Uterus (tissue), 4 donors: ENCODE results near the gene NELL1. TPM values are rescaled to one million over a fixed set of nuclear protein-coding genes. Genes with fewer than 3 reads are reported as not detected.

Source experiments
- DNase-seq, 2 donors: peaks; one replicate each; pipeline ENCODE4 v3.0.0-alpha.2; 2019 to 2020
- H3K27ac ChIP-seq, 2 donors: fragments of 200-600 bp; sonication (generic); 1 replicate in 1 of 2; 2 replicates in 1 of 2; pipeline ENCODE4 v1.5.1; 2016 to 2018
- H3K27me3 ChIP-seq, 2 donors: fragments of 200-600 bp; sonication (generic); one replicate each; pipeline ENCODE4 v1.5.1; 2018 to 2019; ENCODE audit warnings: control low read depth in 1 of 2
- H3K36me3 ChIP-seq, 2 donors: fragments of 200-600 bp; sonication (generic); one replicate each; pipeline ENCODE4 v1.5.1; 2019; ENCODE audit warnings: control low read depth in 1 of 2
- H3K4me1 ChIP-seq, 2 donors: fragments of 200-600 bp; sonication (generic); one replicate each; pipeline ENCODE4 v1.5.1; 2018 to 2019; ENCODE audit warnings: control low read depth in 1 of 2
- H3K4me3 ChIP-seq, 2 donors: fragments of 200-600 bp; sonication (generic); 1 replicate in 1 of 2; 2 replicates in 1 of 2; pipeline ENCODE4 v1.5.1; 2018 to 2019; ENCODE audit warnings: mild to moderate bottlenecking in 1 of 2
- H3K9me3 ChIP-seq, 2 donors: fragments of 200-600 bp; sonication (generic); one replicate each; pipeline ENCODE4 v1.5.1; 2019; ENCODE audit warnings: control low read depth in 1 of 2
- CTCF ChIP-seq, 4 experiments: fragments of 200-600 bp in 2 of 4; fragments of 450-650 bp in 2 of 4; sonication (generic) in 2 of 4; IDR thresholded peaks; one replicate each; pipeline ENCODE4 v1.5.1; 2016 to 2019; ENCODE audit warnings: antibody characterized with exemption in 4 of 4, mild to moderate bottlenecking in 2 of 4, moderate library complexity in 1 of 4
- POLR2A ChIP-seq, 2 donors: fragments of 450-650 bp; IDR thresholded peaks; one replicate each; pipeline ENCODE4 v1.6.1; 2016; ENCODE audit warnings: antibody characterized with exemption in 2 of 2, mild to moderate bottlenecking in 1 of 2, moderate library complexity in 1 of 2
- intact Hi-C: fragments of 100-400 bp; cut with DNase I; formaldehyde crosslinking; loops from one replicate; pipeline ENCODE4 v1.15.1; 2023; ENCODE audit warnings: low total_unique reads
- total RNA-seq, 4 donors: library from RNA; depleted of rRNA in 3 of 4; stranded (reverse); fragments of >200 nt in 3 of 4; gene quantifications; one replicate each; pipeline versions ENCODE4 v1.1.0 to v1.2.4, GENCODE V29; 2014 to 2023
- donor health status: DM: yes; HTN: yes; CAD: no.

The NELL1 gene
- total RNA-seq, 4 donors from 2014 or later, result 0.34 to 25.1 TPM; not detected in 2

GRCh38 chr11:21588754-21589153 is 919.4 kb downstream of the NELL1 start:
- no peaks in the 10 kb centered on the region for H3K4me1 ChIP-seq
- H3K27me3 ChIP-seq, result no peaks in the 10 kb centered on the region
- H3K36me3 ChIP-seq, result no peaks in the 10 kb centered on the region
- TF ChIP-seq POLR2A (IDR thresholded peaks at IDR 0.05) (no peak), CTCF (IDR thresholded peaks at IDR 0.05) (no peak)
- intact Hi-C loops, result no loop called here
- DNase-seq, result no peak
- no peak overlapping the region for H3K4me3 ChIP-seq
- H3K9me3 ChIP-seq, result no peaks in the 10 kb centered on the region
- H3K27ac ChIP-seq, result no peak overlapping the region

GRCh38 chr11:21602699-21603098 is 933.3 kb downstream of the NELL1 start:
- Histone ChIP-seq H3K27ac (no peak overlapping the region), H3K36me3 (no peaks in the 10 kb centered on the region), H3K4me1 (no peaks in the 10 kb centered on the region), H3K9me3 (no peaks in the 10 kb centered on the region), H3K4me3 (no peak overlapping the region), H3K27me3 (no peaks in the 10 kb centered on the region)
- no peak for TF ChIP-seq POLR2A (IDR thresholded peaks at IDR 0.05)
- no peak for TF ChIP-seq CTCF (IDR thresholded peaks at IDR 0.05)
- intact Hi-C loops, result no loop called here
- no peak for DNase-seq

- Histone ChIP-seq H3K36me3 (no peaks in the 10 kb centered on the region), H3K9me3 (no peaks in the 10 kb centered on the region), H3K27me3 (no peaks in the 10 kb centered on the region), H3K4me1 (no peaks in the 10 kb centered on the region), H3K27ac (no peak overlapping the region), H3K4me3 (no peak overlapping the region)
- intact Hi-C loops, result no loop called here
- DNase-seq, result no peak
- TF ChIP-seq POLR2A (IDR thresholded peaks at IDR 0.05), result no peak
- TF ChIP-seq CTCF (IDR thresholded peaks at IDR 0.05), result no peak
Measured at GRCh38 chr11:21603886-21604285, 934.5 kb downstream of the NELL1 start.

- intact Hi-C loops, result no loop called here
- H3K4me1 ChIP-seq, result no peaks in the 10 kb centered on the region
- no peaks in the 10 kb centered on the region for H3K36me3 ChIP-seq
- DNase-seq, result no peak
- H3K4me3 ChIP-seq, result no peak overlapping the region
- no peaks in the 10 kb centered on the region for H3K9me3 ChIP-seq
- no peaks in the 10 kb centered on the region for H3K27me3 ChIP-seq
- H3K27ac ChIP-seq, result no peak overlapping the region
- no peak for TF ChIP-seq CTCF (IDR thresholded peaks at IDR 0.05)
- no peak for TF ChIP-seq POLR2A (IDR thresholded peaks at IDR 0.05)
Measured at GRCh38 chr11:21604564-21604963, 935.2 kb downstream of the NELL1 start.

GRCh38 chr11:21612326-21612725 is 942.9 kb downstream of the NELL1 start:
- Histone ChIP-seq H3K9me3 (no peaks in the 10 kb centered on the region), H3K36me3 (no peaks in the 10 kb centered on the region), H3K4me1 (no peaks in the 10 kb centered on the region), H3K27ac (no peak overlapping the region), H3K4me3 (no peak overlapping the region), H3K27me3 (no peaks in the 10 kb centered on the region)
- DNase-seq, result no peak
- no peak for TF ChIP-seq POLR2A (IDR thresholded peaks at IDR 0.05)
- no peak for TF ChIP-seq CTCF (IDR thresholded peaks at IDR 0.05)
- intact Hi-C loops, result no loop called here
